Endothelial cell of umbilical vein (primary cell): ENCODE measurements around the gene AGAP9. TPM values are rescaled to one million over a fixed set of nuclear protein-coding genes. Genes with fewer than 3 reads are reported as not detected.
"Not testable (repeated sequence)": the region's sequence is repeated elsewhere in the genome, so short reads cannot be mapped to it uniquely, and the experiment has no call there.

Experiments
- Bru-seq: library from RNA; stranded (reverse); fragments of 400-500 nt; gene quantifications from one replicate; lab custom pipeline; 2021; lab: Mats Ljungman, UMichigan
- BruChase-seq, 2 experiments: library from RNA; stranded (reverse); fragments of 400-500 nt; gene quantifications; one replicate each; lab custom pipeline; 2021; lab: Mats Ljungman, UMichigan
- BruUV-seq: library from RNA; stranded (reverse); fragments of 400-500 nt; replicated peaks from 2 replicates; lab custom pipeline; 2021; lab: Mats Ljungman, UMichigan
- CTCF ChIA-PET: fragments of 300-600, 350-600 bp; sonication (Branson Sonifier 250); formaldehyde crosslinking; loops from one replicate; lab custom pipeline; 2021; ENCODE audit warnings: antibody characterized with exemption, inconsistent platforms; lab: Charles Lee
- POLR2A ChIA-PET: fragments of 300-600, 350-600 bp; sonication (Branson Sonifier 250); formaldehyde crosslinking; loops from one replicate; lab custom pipeline; 2021; ENCODE audit warnings: antibody characterized with exemption, inconsistent platforms; lab: Charles Lee
- DNase-seq: peaks from one replicate; pipeline ENCODE4 v3.0.0-alpha.2; 2011; ENCODE audit warnings: low read depth, low spot score
- FAIRE-seq: peaks from 2 replicates; lab custom pipeline; 2011; peaks lifted over from hg19 to GRCh38; lab: Jason Lieb, UNC
- H2AFZ ChIP-seq: 2 replicates; pipeline ENCODE4 v1.6.0; 2012; ENCODE audit warnings: low read depth, low read length, control low read depth, inconsistent platforms
- H3K27ac ChIP-seq: 2 replicates; pipeline ENCODE4 v1.5.1; 2011; ENCODE audit warnings: low read depth, mild to moderate bottlenecking, control low read depth, low read length, moderate library complexity; ENCODE audit not compliant: insufficient read depth
- H3K27me3 ChIP-seq, 2 experiments: 2 replicates each; pipeline versions ENCODE4 v1.6.0 to v1.6.1; 2011; ENCODE audit warnings: low read length in 2 of 2, mixed read lengths in 1 of 2; ENCODE audit not compliant: control insufficient read depth in 2 of 2, insufficient read depth in 2 of 2
- H3K36me3 ChIP-seq, 2 experiments: 2 replicates in 1 of 2; 3 replicates in 1 of 2; pipeline ENCODE4 v1.5.1; 2011; ENCODE audit warnings: low read length in 2 of 2, mild to moderate bottlenecking in 1 of 2, moderate library complexity in 1 of 2; ENCODE audit not compliant: control insufficient read depth in 2 of 2, insufficient read depth in 2 of 2; ENCODE audit errors: extremely low read depth in 1 of 2
- H3K4me1 ChIP-seq: 3 replicates; pipeline ENCODE4 v1.5.1; 2011; ENCODE audit warnings: mild to moderate bottlenecking, low read length; ENCODE audit not compliant: control insufficient read depth, insufficient read depth; ENCODE audit errors: extremely low read depth
- H3K4me2 ChIP-seq: 2 replicates; pipeline ENCODE4 v1.6.1; 2011; ENCODE audit warnings: low read length, control low read depth, mixed read lengths; ENCODE audit not compliant: insufficient read depth
- H3K4me3 ChIP-seq, 3 experiments: fragments of 200-600 bp in 1 of 3; sonication (generic), shearing (Covaris generic) in 1 of 3; replicated peaks in 1 of 3; 2 replicates each; pipeline ENCODE4 v1.5.1; 2011 to 2016; ENCODE audit warnings: control low read depth in 3 of 3, low read length in 3 of 3, mild to moderate bottlenecking in 2 of 3, inconsistent platforms in 1 of 3, low read depth in 1 of 3, moderate library complexity in 1 of 3; ENCODE audit not compliant: insufficient read depth in 1 of 3
- H3K79me2 ChIP-seq: 2 replicates; pipeline ENCODE4 v1.6.0; 2012; ENCODE audit warnings: low read length, inconsistent platforms; ENCODE audit not compliant: control insufficient read depth, insufficient read depth
- H3K9ac ChIP-seq: replicated peaks from 2 replicates; pipeline ENCODE3; 2011; ENCODE audit warnings: low read length, control low read depth; ENCODE audit not compliant: insufficient read depth; ENCODE audit errors: extremely low read depth
- H3K9me1 ChIP-seq: replicated peaks from 3 replicates; pipeline ENCODE4 v1.6.0; 2011; ENCODE audit warnings: mild to moderate bottlenecking, low read length; ENCODE audit not compliant: control insufficient read depth, insufficient read depth; ENCODE audit errors: extremely low read depth
- H3K9me3 ChIP-seq: replicated peaks from 2 replicates; pipeline ENCODE4 v1.5.1; 2012; ENCODE audit warnings: low read length, inconsistent platforms; ENCODE audit not compliant: control insufficient read depth, insufficient read depth
- H4K20me1 ChIP-seq: replicated peaks from 2 replicates; pipeline ENCODE3; 2011; ENCODE audit warnings: mild to moderate bottlenecking, low read length; ENCODE audit not compliant: control insufficient read depth, insufficient read depth; ENCODE audit errors: extremely low read depth
- dilution Hi-C: fragments of 300-500 bp; cut with MboI; formaldehyde crosslinking; loops from one replicate; pipeline ENCODE4 v1.15.0; 2019; ENCODE audit warnings: low sequenced_read_pairs; ENCODE audit not compliant: extremely low pct_ligation_motif_present
- intact Hi-C: fragments of 100-400 bp; cut with micrococcal nuclease; formaldehyde crosslinking; loops from one replicate; pipeline ENCODE4 v1.10.0; 2022
- long read RNA-seq: library from polyadenylated mRNA; stranded (forward); transcript quantifications from one replicate; pipeline ENCODE4 v2.0.0, GENCODE V29; 2021
- polyA minus RNA-seq, 3 experiments: library from RNA; depleted of rRNA, polyadenylated mRNA; stranded (reverse); fragments of >200 nt; gene quantifications; 1 replicate in 1 of 3; 2 replicates in 2 of 3; pipeline ENCODE4 v1.2.3, GENCODE V29; 2011
- polyA plus RNA-seq, 4 experiments: library from polyadenylated mRNA; depleted of rRNA in 3 of 4; stranded (reverse) in 3 of 4; unstranded in 1 of 4; fragments of >200 nt; gene quantifications; 2 replicates each; pipeline versions ENCODE4 v1.2.1 to v1.2.3, GENCODE V29; 2011 to 2012; ENCODE audit warnings: missing spikeins in 1 of 4
- total RNA-seq: library from RNA; stranded (reverse); gene quantifications from 2 replicates; pipeline ENCODE4 v1.2.3, GENCODE V29; 2021

AGAP9 gene
- 8.9 and 14.4 TPM in 2 replicates for total RNA-seq
- 9.6 and 9.9 TPM in 2 replicates for polyA plus RNA-seq
- 3.3 and 4.0 TPM in 2 replicates for polyA plus RNA-seq (2011; cell fraction: cytosol; rRNA removed)
- polyA plus RNA-seq (2011; cell fraction: nucleus; rRNA removed) = 70.8 and 76.5 TPM in 2 replicates
- polyA plus RNA-seq (2012) = 4.5 and 5.1 TPM in 2 replicates
- 11.5 and 13.0 TPM in 2 replicates for polyA minus RNA-seq
- not detected for polyA minus RNA-seq (2011; cell fraction: cytosol; rRNA and poly(A)+ RNA removed)
- polyA minus RNA-seq (2011; cell fraction: nucleus; rRNA and poly(A)+ RNA removed) = 16.0 and 17.6 TPM in 2 replicates
- Bru-seq, nascent RNA = percentile 74 among the genes with signal in this experiment
- percentile 66 among the genes with signal in this experiment for BruChase-seq, experiment 1, labeled RNA remaining after a 6-hour chase
- BruChase-seq, experiment 2, labeled RNA remaining after a 2-hour chase = percentile 68 among the genes with signal in this experiment
- long read RNA-seq = 0 reads

DNA sequence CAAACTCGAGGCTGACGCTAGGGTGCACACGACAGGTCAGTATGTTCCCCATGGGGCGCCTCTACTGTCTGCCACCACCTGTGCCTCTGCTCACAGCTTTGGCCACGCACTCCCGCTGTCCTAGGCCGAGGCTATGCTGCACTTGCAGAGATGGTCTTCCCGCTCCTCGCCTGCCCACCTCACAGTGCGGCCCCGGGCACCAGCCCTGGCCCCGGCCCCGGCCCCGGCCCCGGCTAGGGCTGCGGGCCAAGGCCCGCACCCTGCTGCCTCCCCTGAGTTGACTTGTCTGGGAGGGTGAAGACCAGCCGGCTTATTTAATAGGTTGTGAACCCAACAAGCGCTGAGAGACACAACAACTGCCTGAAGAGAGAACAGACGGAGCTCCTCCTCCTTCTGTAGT lies at the start of gene AGAP9:
TSS of gene AGAP9 (minus strand) at position 164 of the 400 bp plus-strand sequence. CDS start at position 52, 112 bp downstream.
- CTCF ChIA-PET, H2AFZ ChIP-seq, H3K79me2 ChIP-seq, H3K27me3 ChIP-seq, FAIRE-seq, H3K9me1 ChIP-seq, H3K9ac ChIP-seq, H3K4me3 ChIP-seq, H3K4me1 ChIP-seq, H3K36me3 ChIP-seq, H4K20me1 ChIP-seq, POLR2A ChIA-PET, H3K27ac ChIP-seq, H3K4me2 ChIP-seq, dilution Hi-C loops, intact Hi-C loops, H3K9me3 ChIP-seq, BruUV-seq, DNase-seq: not testable (repeated sequence)

DNA sequence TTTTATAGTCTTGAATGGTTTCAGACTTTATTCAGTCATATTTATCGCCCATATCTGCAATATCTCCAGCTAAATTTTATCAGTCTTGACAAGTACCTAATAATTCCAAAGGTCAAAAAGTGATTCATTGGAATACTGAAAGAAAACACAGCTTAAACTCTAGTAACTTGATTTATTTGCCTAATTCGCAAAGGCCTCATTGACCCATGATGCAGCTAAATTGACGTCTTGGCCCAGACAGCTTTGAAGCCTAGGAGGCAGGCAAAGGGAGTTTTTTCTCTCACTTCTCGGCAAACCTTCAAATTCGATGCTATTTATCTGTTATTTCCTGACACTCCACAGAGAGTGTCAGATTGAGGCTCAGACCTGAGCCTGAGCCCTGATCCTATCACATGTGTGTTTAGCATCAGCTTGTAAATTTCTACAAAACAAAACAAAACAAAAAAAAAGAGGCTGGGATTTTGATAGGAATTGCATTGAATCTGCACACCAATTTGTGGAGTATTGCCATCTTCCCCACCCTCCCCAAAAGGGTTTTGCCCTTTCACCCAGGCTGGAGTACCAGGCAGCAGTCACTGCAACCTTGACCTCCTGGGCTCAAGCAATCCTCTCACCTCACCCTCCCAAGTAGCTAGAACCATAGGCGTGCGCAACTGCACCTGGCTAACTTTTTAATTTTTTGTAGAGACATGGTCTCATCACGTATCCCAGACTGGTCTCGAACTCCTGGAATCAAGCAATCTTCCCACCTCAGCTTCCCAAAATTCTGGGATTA lies 47.9 kb upstream of the AGAP9 start:
- H3K79me2 ChIP-seq, BruUV-seq, DNase-seq, H4K20me1 ChIP-seq, H2AFZ ChIP-seq, H3K27ac ChIP-seq, H3K4me2 ChIP-seq, H3K4me1 ChIP-seq, H3K9me3 ChIP-seq, FAIRE-seq, POLR2A ChIA-PET, intact Hi-C loops, CTCF ChIA-PET, H3K9ac ChIP-seq, H3K9me1 ChIP-seq, dilution Hi-C loops, H3K27me3 ChIP-seq, H3K36me3 ChIP-seq, H3K4me3 ChIP-seq: not testable (repeated sequence)

DNA sequence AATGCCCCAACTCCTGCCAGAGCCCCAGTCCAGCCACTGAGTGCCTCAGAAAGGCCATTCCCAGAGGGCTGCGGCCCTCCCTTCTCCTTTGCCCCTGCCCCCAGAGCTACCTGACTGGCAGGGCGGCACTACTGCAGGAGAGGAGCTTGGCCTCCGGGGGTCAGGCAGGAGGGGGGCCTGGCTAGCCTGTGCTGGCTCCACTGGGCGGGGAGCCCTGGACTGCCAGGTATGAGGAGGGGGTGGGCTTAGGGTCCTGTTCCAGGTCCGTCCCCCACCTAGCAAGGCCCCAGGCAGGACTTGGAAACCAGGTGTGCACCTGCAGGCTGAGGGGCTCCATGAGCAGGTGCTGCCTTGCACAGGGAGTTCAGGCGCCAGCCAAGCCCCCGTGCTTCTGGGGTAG lies 43.3 kb upstream of the AGAP9 start:
- H4K20me1 ChIP-seq, H3K4me1 ChIP-seq, H3K79me2 ChIP-seq, H3K4me2 ChIP-seq, H3K36me3 ChIP-seq, POLR2A ChIA-PET, DNase-seq, H3K9ac ChIP-seq, H3K27me3 ChIP-seq, H3K27ac ChIP-seq, BruUV-seq, H3K9me3 ChIP-seq, H2AFZ ChIP-seq, H3K4me3 ChIP-seq, dilution Hi-C loops, CTCF ChIA-PET, FAIRE-seq, H3K9me1 ChIP-seq, intact Hi-C loops: not testable (repeated sequence)
